Inflammatory macrophage (primary cell): Measurements from ENCODE around the gene C14orf119.

Experiments used
- DNase-seq, 2 donors: peaks; one replicate each; pipeline ENCODE4 v3.0.0-alpha.2; 2020 to 2022

Gene C14orf119

GRCh38 chr14:23127861-23128260, 32.6 kb downstream of the C14orf119 start:
- no peak for DNase-seq

- DNase-seq, result no peak
These were observed 33.9 kb downstream of the C14orf119 start for GRCh38 chr14:23128969-23129758.

- no peak for DNase-seq
These were observed 34.5 kb downstream of the C14orf119 start for GRCh38 chr14:23129759-23130316.

- DNase-seq, result peak; percentile 16 to 53
These were observed 35.6 kb downstream of the C14orf119 start for GRCh38 chr14:23130871-23131270.

- no peak for DNase-seq
These were observed 36.2 kb downstream of the C14orf119 start for GRCh38 chr14:23131482-23131881.

GRCh38 chr14:23132970-23133369, 37.7 kb downstream of the C14orf119 start:
- DNase-seq, result no peak

GRCh38 chr14:23136566-23137133, 41.3 kb downstream of the C14orf119 start:
- DNase-seq, result no peak

GRCh38 chr14:23137192-23137812, 42.0 kb downstream of the C14orf119 start:
- DNase-seq, result no peak

GRCh38 chr14:23137813-23138535, 42.7 kb downstream of the C14orf119 start:
- no peak for DNase-seq

- DNase-seq, result no peak
These were observed 44.6 kb downstream of the C14orf119 start for GRCh38 chr14:23139874-23140273.

- DNase-seq, result no peak
These were observed 45.1 kb downstream of the C14orf119 start for GRCh38 chr14:23140371-23140770.

GRCh38 chr14:23141706-23142444, 46.6 kb downstream of the C14orf119 start:
- DNase-seq, result no peak

- DNase-seq, result no peak
These were observed 47.5 kb downstream of the C14orf119 start for GRCh38 chr14:23142826-23143225.

GRCh38 chr14:23143911-23144310, 48.6 kb downstream of the C14orf119 start:
- no peak for DNase-seq

- no peak for DNase-seq
These were observed 50.6 kb downstream of the C14orf119 start for GRCh38 chr14:23145794-23146350.

- no peak for DNase-seq
These were observed 51.1 kb downstream of the C14orf119 start for GRCh38 chr14:23146351-23146910.

GRCh38 chr14:23146980-23147379, 51.7 kb downstream of the C14orf119 start:
- no peak for DNase-seq

GRCh38 chr14:23147676-23148075, 52.4 kb downstream of the C14orf119 start:
- DNase-seq, result no peak

- no peak for DNase-seq
These were observed 53.4 kb downstream of the C14orf119 start for GRCh38 chr14:23148591-23149249.

GRCh38 chr14:23149745-23150144, 54.4 kb downstream of the C14orf119 start:
- DNase-seq, result no peak
